Ovary (tissue), 9 donors: Measurements from ENCODE around the gene BBS1. TPM values are rescaled to one million over a fixed set of nuclear protein-coding genes. Genes with fewer than 3 reads are reported as not detected.

Experiments used
- DNase-seq, 5 donors: peaks; one replicate each; pipeline ENCODE4 v3.0.0-alpha.2; 2019 to 2020
- H3K27ac ChIP-seq, 2 donors: fragments of 200-600 bp; one replicate each; pipeline versions ENCODE4 v1.5.1 to v1.8.0; 2019 to 2022
- H3K27me3 ChIP-seq: fragments of 200-600 bp; one replicate; pipeline ENCODE4 v1.8.0; 2022
- H3K36me3 ChIP-seq: fragments of 200-600 bp; sonication (generic); one replicate; pipeline ENCODE4 v1.5.1; 2019
- H3K4me1 ChIP-seq: one replicate; pipeline ENCODE4 v1.8.1; 2013; ENCODE audit warnings: mild to moderate bottlenecking, moderate library complexity; ENCODE audit not compliant: insufficient read depth
- H3K4me3 ChIP-seq: fragments of 200-600 bp; sonication (generic); one replicate; pipeline ENCODE4 v1.5.1; 2017
- H3K9me3 ChIP-seq, 2 donors: fragments of 200-600 bp in 1 of 2; sonication (generic) in 1 of 2; one replicate each; pipeline versions ENCODE4 v1.5.1 to v1.8.1; 2013 to 2019; ENCODE audit warnings: mild to moderate bottlenecking in 1 of 2, moderate library complexity in 1 of 2
- CTCF ChIP-seq, 3 donors: fragments of 450-650 bp in 2 of 3; fragments of 200-600 bp in 1 of 3; IDR thresholded peaks; one replicate each; pipeline versions ENCODE4 v1.5.1 to v1.8.0; 2016 to 2022; ENCODE audit warnings: antibody characterized with exemption in 3 of 3, mild to moderate bottlenecking in 1 of 3
- EP300 ChIP-seq: sonication (generic); formaldehyde crosslinking; IDR thresholded peaks from one replicate; pipeline ENCODE4 v1.6.1; 2017; ENCODE audit warnings: antibody characterized with exemption
- POLR2A ChIP-seq: fragments of 450-650 bp; IDR thresholded peaks from one replicate; pipeline ENCODE4 v1.6.1; 2017; ENCODE audit warnings: antibody characterized with exemption, mild to moderate bottlenecking, moderate library complexity
- WGBS, 3 donors: extraction: QIAGEN DNeasy Blood & Tissue Kit in 1 of 3; methylation state at CpG; one replicate each; pipeline versions ENCODE4 v1.1.5 to v1.1.7; 2013 to 2017; 5-methylcytosine and 5-hydroxymethylcytosine counted together
- intact Hi-C, 4 donors: fragments of 100-400 bp; cut with DNase I; formaldehyde crosslinking; loops; one replicate each; pipeline versions ENCODE4 v1.11.0 to v1.15.1; 2022 to 2023
- polyA plus RNA-seq, 2 donors: library from polyadenylated mRNA; stranded (reverse); fragments of 200-250 nt in 1 of 2; fragments of 350-450 nt in 1 of 2; fragmentation: Illumina TruSeq in 1 of 2; extraction: RNeasy Lipid Tissue Mini Kit (QIAGEN cat#74804) in 1 of 2; gene quantifications; one replicate each; pipeline ENCODE4 v1.2.3, GENCODE V29; 2013 to 2014
- total RNA-seq, 7 donors: library from RNA; depleted of rRNA in 2 of 7; stranded (reverse); fragments of >200 nt in 2 of 7; fragmentation: NEBNext Ultra II Directional in 3 of 7; extraction: Animal tissue kit (Norgen Biotek cat#: 25700) in 3 of 7; gene quantifications; one replicate each; pipeline versions ENCODE4 v1.1.0 to v1.2.4, GENCODE V29; 2016 to 2023
- donor health status: DM: no; HTN: no; CAD: no; lungs with moderate emphysema.
- donor health status: DM: no; HTN: no; CAD: no.
- donor health status: Bipolar disorder and iron deficiency.
- donor health status: DM: yes; HTN: yes; CAD: no.
- donor health status: DM: no; HTN: no; CAD: no.
- donor health status: DM: yes; HTN: yes; CAD: no.

BBS1 gene
- total and polyA plus RNA-seq, 9 donors: 33.8 to 78.3 (median 67.2) TPM

- Histone ChIP-seq H3K27ac (peak overlapping the region in 1 of 2 donors; percentile 74), H3K36me3 (no peaks in the 10 kb centered on the region), H3K4me3 (peak overlapping the region; percentile 70), H3K4me1 (no peaks in the 10 kb centered on the region), H3K27me3 (no peaks in the 10 kb centered on the region), H3K9me3 (no peaks in the 10 kb centered on the region)
- TF ChIP-seq CTCF (IDR thresholded peaks at IDR 0.05) (no peak), EP300 (no peak), POLR2A (no peak)
- WGBS, 3 donors: 35 to 41% (median 37%) methylated on average over 19 of the region's 19 CpGs
- intact Hi-C loops: no loop called here
- no peak for DNase-seq
Measured at GRCh38 chr11:66465373-66466224, 44.8 kb upstream of the BBS1 start.

- Histone ChIP-seq H3K4me3 (peak within 1 kb of the TSS; percentile 70), H3K27me3 (no peaks in the 10 kb centered on the region), H3K4me1 (no peaks in the 10 kb centered on the region), H3K27ac (peak within 1 kb of the TSS; percentile 59 to 74), H3K9me3 (no peaks in the 10 kb centered on the region), H3K36me3 (no peaks in the 10 kb centered on the region)
- peak; percentile 95 to 99 (median 98) for DNase-seq
- TF ChIP-seq POLR2A (peak; percentile 65), CTCF (IDR thresholded peaks at IDR 0.05) (no peak), EP300 (no peak)
- intact Hi-C loops: no loop called here
- WGBS, 3 donors: 0 to 1% (median 0%) methylated on average over 40 to 63 of the region's 63 CpGs
Measured at GRCh38 chr11:66466225-66467033, 44.0 kb upstream of the BBS1 start, which contains the start of gene PELI3. Gene PELI3, plus strand, starts transcription at chr11:66466905. Its CDS starts 1,224 bp downstream, at chr11:66468129.

- DNase-seq: peak in 1 of 5 donors; percentile 49
- H3K36me3 ChIP-seq: no peaks in the 10 kb centered on the region
- no peaks in the 10 kb centered on the region for H3K9me3 ChIP-seq
- 1% methylated on average over 40 to 72 of the region's 72 CpGs for WGBS, 3 donors
- peak overlapping the region in 1 of 2 donors; percentile 39 for H3K27ac ChIP-seq
- TF ChIP-seq POLR2A (no peak), CTCF (IDR thresholded peaks at IDR 0.05) (peak in 2 of 3 donors; percentile 41 to 64), EP300 (no peak)
- no peaks in the 10 kb centered on the region for H3K4me1 ChIP-seq
- intact Hi-C loops: no loop called here
- H3K27me3 ChIP-seq: no peaks in the 10 kb centered on the region
- peak overlapping the region; percentile 70 for H3K4me3 ChIP-seq
Measured at GRCh38 chr11:66467034-66467659, 43.3 kb upstream of the BBS1 start.

GRCh38 chr11:66467756-66468155 is 42.7 kb upstream of the BBS1 start:
- DNase-seq: peak in 1 of 5 donors; percentile 46
- intact Hi-C loops: no loop called here
- Histone ChIP-seq H3K27me3 (no peaks in the 10 kb centered on the region), H3K27ac (no peak overlapping the region), H3K4me1 (no peaks in the 10 kb centered on the region), H3K36me3 (no peaks in the 10 kb centered on the region), H3K4me3 (peak overlapping the region; percentile 70), H3K9me3 (no peaks in the 10 kb centered on the region)
- WGBS, 3 donors: 24 to 37% (median 27%) methylated on average over 5 to 6 of the region's 6 CpGs
- TF ChIP-seq POLR2A: no peak
- no peak for TF ChIP-seq EP300
- TF ChIP-seq CTCF (IDR thresholded peaks at IDR 0.05): no peak
